ENCODE measurements around the gene SLC15A1.

SLC15A1 gene

GRCh38 chr13:98781470-98781869 is 29.0 kb upstream of the SLC15A1 start:
- TF ChIP-seq CTCF (conservative IDR thresholded peaks at IDR 0.05; ENCODE audit: low read length): no peak
- no peak overlapping the region for H3K4me3 ChIP-seq (ENCODE audit: low read length)
- DNase-seq (ENCODE audit: low read depth): no peak

- DNase-seq (ENCODE audit: low read depth): no peak
- no peak for TF ChIP-seq CTCF (conservative IDR thresholded peaks at IDR 0.05; ENCODE audit: low read length)
- no peak overlapping the region for H3K4me3 ChIP-seq (ENCODE audit: low read length)
These were observed 28.6 kb upstream of the SLC15A1 start for GRCh38 chr13:98781045-98781444.

- no peak for TF ChIP-seq CTCF (conservative IDR thresholded peaks at IDR 0.05; ENCODE audit: low read length)
- DNase-seq (ENCODE audit: low read depth): peak; percentile 76
- no peak overlapping the region for H3K4me3 ChIP-seq (ENCODE audit: low read length)
These were observed 28.0 kb upstream of the SLC15A1 start for GRCh38 chr13:98780451-98780850.

GRCh38 chr13:98779695-98780094 is 27.2 kb upstream of the SLC15A1 start:
- TF ChIP-seq CTCF (conservative IDR thresholded peaks at IDR 0.05; ENCODE audit: low read length): no peak
- DNase-seq (ENCODE audit: low read depth): no peak
- H3K4me3 ChIP-seq (ENCODE audit: low read length): no peak overlapping the region

- DNase-seq (ENCODE audit: low read depth): no peak
- no peak for TF ChIP-seq CTCF (conservative IDR thresholded peaks at IDR 0.05; ENCODE audit: low read length)
- no peak overlapping the region for H3K4me3 ChIP-seq (ENCODE audit: low read length)
These were observed 26.3 kb upstream of the SLC15A1 start for GRCh38 chr13:98778749-98779148.

- DNase-seq (ENCODE audit: low read depth): no peak
- TF ChIP-seq CTCF (conservative IDR thresholded peaks at IDR 0.05; ENCODE audit: low read length): no peak
- H3K4me3 ChIP-seq (ENCODE audit: low read length): no peak overlapping the region
These were observed 24.2 kb upstream of the SLC15A1 start for GRCh38 chr13:98776644-98777043.

GRCh38 chr13:98775844-98776598 is 23.5 kb upstream of the SLC15A1 start:
- DNase-seq (ENCODE audit: low read depth): peak; percentile 48
- no peak overlapping the region for H3K4me3 ChIP-seq (ENCODE audit: low read length)
- no peak for TF ChIP-seq CTCF (conservative IDR thresholded peaks at IDR 0.05; ENCODE audit: low read length)
